ENCODE results near the gene WDFY4. TPM values are rescaled to one million over a fixed set of nuclear protein-coding genes. Genes with fewer than 3 reads are reported as not detected.

WDFY4 gene
- total RNA-seq, 1 experiment from 2014 or later = 0.23 TPM

DNA sequence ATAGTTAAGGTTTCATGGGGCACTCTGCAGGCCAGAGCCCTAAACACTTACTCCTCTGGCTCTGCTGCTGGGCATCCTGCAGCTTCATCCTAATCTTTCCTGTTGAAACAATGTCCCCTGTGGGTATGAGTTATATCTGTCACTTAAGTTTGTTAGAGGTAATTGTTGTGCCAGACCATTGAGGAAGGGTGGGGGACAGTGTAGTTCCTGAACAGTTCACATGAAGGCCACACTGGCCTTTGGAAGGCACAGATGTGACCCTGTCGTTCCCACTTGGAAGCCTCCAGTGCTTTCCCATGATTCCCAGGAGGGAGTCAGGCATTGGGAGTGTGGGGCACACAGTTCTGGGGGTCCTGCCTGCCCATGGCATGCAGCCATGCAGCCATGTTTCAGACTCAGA, 65.3 kb downstream of the WDFY4 start:
- H3K27ac ChIP-seq (ENCODE audit: low read length) = no peak overlapping the region
- CTCF ChIA-PET = no interaction called here
- POLR2A ChIA-PET = no interaction called here
- H3K4me3 ChIP-seq (ENCODE audit: low read depth in 2 of 2, low read length in 2 of 2) = no peak overlapping the region
- DNase-seq (ENCODE audit: low read depth, low spot score) (no peak), ATAC-seq (no peak)
- TF ChIP-seq TCF7L2 (IDR thresholded peaks at IDR 0.05; ENCODE audit: low read depth, low read length) (no peak), REST (IDR thresholded peaks at IDR 0.05; ENCODE audit: insufficient read depth in 1 of 2, low read depth in 2 of 2, low read length in 1 of 2) (no peak), POLR2AphosphoS5 (IDR thresholded peaks at IDR 0.05; ENCODE audit: low read depth, low read length) (no peak), SIN3A (IDR thresholded peaks at IDR 0.05; ENCODE audit: borderline replicate concordance, insufficient read depth, low read depth, low read length) (no peak)
- no peaks in the 10 kb centered on the region for H3K9me3 ChIP-seq (ENCODE audit: control insufficient read depth, insufficient read depth, low read depth, low read length)
- in situ Hi-C loops (cut with HindIII; ENCODE audit: low pct_unique_long_range_greater_than_20kb, low sequenced_read_pairs) = no loop called here
- H3K36me3 ChIP-seq (ENCODE audit: control insufficient read depth, insufficient read depth, low read length) = no peaks in the 10 kb centered on the region
- H3K27me3 ChIP-seq (ENCODE audit: control insufficient read depth, insufficient read depth, low read length) = no peaks in the 10 kb centered on the region
- H3K4me1 ChIP-seq (ENCODE audit: control insufficient read depth, insufficient read depth, low read length) = no peaks in the 10 kb centered on the region
- intact Hi-C loops (cut with micrococcal nuclease; ENCODE audit: unreplicated experiment) = no loop called here
- no TSS peak for BruUV-seq (replicated peaks)

GRCh38 chr10:48750991-48751390, 66.3 kb downstream of the WDFY4 start:
- no peak for ATAC-seq
- no TSS peak for BruUV-seq (replicated peaks)

More at GRCh38 chr10:48750991-48751390, 66.3 kb downstream of the WDFY4 start:
- intact Hi-C loops (cut with micrococcal nuclease; ENCODE audit: unreplicated experiment) = no loop called here
- Histone ChIP-seq H3K4me1 (ENCODE audit: control insufficient read depth, insufficient read depth, low read length) (no peaks in the 10 kb centered on the region), H3K4me3 (ENCODE audit: low read depth in 2 of 2, low read length in 2 of 2) (no peak overlapping the region), H3K27ac (ENCODE audit: low read length) (no peak overlapping the region), H3K9me3 (ENCODE audit: control insufficient read depth, insufficient read depth, low read depth, low read length) (no peaks in the 10 kb centered on the region), H3K27me3 (ENCODE audit: control insufficient read depth, insufficient read depth, low read length) (no peaks in the 10 kb centered on the region), H3K36me3 (ENCODE audit: control insufficient read depth, insufficient read depth, low read length) (no peaks in the 10 kb centered on the region)
- ChIA-PET CTCF (interaction anchor here (0.6 kb wide), 1 partner anchor 10 kb away, joined by 3 read pairs; no protein-coding TSS in a partner anchor), POLR2A (no interaction called here)
- in situ Hi-C loops (cut with HindIII; ENCODE audit: low pct_unique_long_range_greater_than_20kb, low sequenced_read_pairs) = no loop called here
- TF ChIP-seq POLR2AphosphoS5 (IDR thresholded peaks at IDR 0.05; ENCODE audit: low read depth, low read length) = no peak
- no peak for TF ChIP-seq REST (IDR thresholded peaks at IDR 0.05; ENCODE audit: insufficient read depth in 1 of 2, low read depth in 2 of 2, low read length in 1 of 2)
- no peak for DNase-seq (ENCODE audit: low read depth, low spot score)
